Putamen (tissue), 1 donor: ENCODE results near the gene BBS9.

ENCODE experiments used
- DNase-seq: peaks from one replicate; pipeline ENCODE4 v3.0.0-alpha.2; 2016; ENCODE audit warnings: low spot score

The BBS9 gene

DNA sequence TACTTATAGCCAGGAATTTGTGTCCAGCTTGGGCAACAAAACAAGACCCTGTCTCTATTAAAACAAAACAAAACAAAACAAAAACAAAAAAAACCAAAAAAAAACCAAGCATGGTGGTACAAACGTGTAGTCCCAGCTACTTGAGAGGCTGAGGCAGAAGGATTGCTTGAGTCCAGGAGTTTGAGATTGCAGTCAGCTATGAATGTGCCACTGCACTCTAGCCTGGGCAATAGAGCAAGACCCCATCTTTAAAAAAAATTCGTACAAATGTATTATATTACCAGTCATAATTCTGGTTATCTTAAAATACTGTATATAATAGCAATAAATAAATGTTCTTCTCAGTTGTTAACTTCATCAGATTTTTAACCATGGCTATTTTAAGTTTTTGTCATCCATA is 2.3 kb upstream of the BBS9 start:
- no peak for DNase-seq

DNA sequence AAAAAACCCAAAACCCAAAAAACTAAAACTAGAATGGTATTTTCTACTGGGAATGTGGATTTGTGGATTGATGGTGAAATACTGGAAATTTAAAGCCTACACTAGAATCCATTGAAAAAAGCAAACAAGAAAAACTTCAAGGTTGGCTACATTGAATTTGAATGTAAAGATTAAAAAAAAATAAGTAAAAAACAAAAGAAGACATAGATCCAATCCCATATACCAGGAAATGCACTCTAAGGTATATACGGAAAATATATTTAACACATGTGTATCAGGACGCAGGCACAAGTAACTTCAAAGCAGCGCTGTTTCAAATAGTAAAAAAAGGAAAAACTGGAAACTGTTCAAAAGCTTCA is 754 bp upstream of the BBS9 start:
- no peak for DNase-seq

DNA sequence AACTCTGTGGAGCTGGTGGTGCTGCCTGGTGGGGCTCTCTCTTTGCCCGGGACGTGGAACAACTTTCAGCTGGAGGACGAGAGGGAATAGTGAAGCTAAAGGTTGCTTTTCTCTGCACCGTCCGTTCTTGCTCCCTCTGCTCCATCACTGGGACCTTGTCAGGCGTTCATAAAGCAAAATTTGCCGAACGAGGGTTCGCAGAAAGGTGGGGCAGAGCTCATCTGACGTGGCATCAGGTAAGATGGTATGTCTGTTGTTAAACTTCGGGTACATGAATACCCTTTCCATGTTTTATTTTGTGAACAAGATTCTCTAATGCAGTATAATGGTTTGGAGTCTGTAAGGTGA is 416 bp downstream of the BBS9 start:
- DNase-seq: no peak

DNA sequence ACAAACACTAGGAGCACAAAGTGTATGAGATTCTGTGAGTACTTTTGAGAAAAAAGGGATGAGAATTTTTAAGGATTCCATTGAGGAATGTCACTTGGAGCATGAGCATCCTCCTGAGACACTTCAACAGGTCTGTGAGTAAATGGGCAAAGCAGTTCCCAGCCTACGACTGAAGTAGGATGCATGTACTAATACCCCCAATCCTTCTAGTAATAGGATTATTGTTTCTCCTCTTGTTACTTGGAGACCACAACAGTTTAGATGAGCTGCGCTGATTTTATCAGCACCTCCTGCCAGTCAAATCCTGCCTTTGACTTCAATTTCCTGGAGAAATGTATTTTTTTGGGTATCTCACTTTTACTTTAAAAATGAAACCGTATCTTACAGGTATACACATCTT is 820 bp downstream of the BBS9 start:
- DNase-seq: no peak

DNA sequence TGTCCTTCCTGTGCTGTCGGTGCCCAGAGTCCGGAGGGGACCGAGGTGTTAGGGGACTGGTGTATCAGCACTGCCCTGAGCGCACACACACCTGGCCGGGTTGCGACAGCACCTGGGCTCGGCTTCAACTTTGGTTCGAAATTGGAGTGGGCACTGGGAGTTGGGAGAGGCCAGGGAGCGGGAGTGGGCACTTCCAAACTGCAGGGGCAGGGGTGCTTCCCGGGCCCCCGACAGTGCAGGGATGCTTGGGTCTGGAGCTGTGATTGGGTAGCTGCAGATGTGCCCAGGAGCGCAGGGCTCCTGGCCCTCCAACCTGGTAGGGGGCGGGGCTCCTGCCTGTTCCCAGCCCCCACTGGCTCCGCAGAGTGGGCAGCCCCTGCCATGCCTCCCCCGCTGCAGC is 7.7 kb downstream of the BBS9 start:
- DNase-seq: no peak

DNA sequence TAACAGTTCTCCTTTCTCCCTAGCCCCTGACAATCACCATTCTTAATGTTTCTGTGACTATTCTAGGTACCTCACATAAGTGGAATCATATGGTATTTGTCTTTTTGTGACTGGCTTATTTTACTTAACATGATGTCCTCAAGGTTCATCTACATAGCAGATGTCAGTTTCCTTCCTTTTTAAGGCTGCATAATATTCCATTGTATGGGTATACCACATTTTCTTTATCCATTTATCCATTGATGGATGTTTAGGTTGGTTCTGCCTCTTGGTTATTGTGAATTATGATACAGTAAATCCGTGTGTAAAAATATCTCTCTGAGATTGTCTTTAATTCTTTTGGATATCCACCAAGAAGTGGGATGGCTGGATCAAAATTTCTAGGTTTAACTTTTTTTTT is 13.2 kb downstream of the BBS9 start:
- no peak for DNase-seq

DNA sequence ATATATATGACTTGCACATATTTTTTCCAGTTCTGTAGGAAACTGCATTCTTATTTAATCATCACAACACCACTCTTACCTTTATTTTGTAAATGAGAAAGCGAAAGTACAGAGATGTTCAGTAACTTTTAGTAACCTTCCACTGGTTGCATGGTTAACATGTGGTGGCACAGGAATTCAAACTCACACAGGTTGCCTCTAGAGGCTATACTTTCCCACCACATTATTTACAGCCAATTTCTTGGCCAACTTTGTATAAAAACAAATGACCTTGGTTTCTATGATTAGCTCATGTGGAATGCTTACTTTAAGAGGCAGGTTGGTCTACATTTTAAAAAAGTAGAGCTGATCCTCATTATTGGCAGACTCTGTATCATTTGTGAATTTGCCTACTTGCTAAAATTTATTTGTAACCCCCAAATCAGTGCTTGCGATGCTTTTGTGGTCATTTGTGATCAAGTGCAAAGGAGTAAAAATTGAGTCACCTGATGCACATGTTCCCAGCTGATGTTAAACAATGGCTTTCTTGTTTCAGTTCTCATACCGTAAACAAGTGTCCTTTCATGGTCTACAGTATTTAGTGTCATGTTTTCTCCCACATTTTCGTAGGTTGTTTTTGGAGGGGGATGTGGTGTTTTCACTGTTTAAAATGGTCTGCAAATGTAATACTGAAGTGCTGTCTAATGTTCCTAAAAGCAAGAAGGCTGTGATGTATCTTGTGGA is 14.8 kb downstream of the BBS9 start:
- no peak for DNase-seq

DNA sequence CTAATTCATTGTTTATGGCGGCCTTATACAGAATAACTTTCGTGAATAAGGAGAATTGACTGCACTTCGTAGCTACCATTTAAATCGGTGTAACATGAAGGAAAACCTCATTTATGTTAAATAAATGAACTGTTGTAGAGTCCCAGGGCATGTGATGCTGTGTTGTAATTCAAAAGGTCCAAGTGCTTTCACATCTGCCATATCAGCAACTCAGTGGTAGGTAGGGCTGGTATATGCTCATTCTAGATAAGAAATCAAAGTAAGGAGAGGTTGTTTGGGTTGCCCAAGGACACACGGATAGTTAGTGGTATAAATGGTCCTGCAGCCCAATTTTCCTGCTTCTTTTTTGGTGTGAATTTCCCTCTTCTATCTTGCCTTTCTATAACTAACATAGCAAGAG is 15.8 kb downstream of the BBS9 start:
- no peak for DNase-seq

DNA sequence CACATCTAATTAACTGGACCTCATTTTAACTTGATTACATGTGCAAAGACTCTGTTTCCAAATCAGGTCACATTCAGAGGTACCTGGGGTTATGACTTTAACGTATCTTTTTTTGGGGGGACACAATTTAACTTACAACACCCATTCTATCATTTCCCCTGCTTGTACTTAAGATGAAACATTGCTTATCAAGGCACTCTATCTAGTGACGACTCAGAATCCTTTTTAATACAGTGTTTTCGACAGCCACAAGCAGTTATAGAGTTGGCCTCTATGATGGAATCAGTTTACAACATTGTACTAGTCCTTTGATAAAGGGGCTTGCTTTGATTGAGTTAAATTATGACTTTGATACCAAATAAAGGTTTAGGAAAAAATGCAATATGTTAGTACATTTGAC is 22.7 kb downstream of the BBS9 start:
- DNase-seq: no peak

DNA sequence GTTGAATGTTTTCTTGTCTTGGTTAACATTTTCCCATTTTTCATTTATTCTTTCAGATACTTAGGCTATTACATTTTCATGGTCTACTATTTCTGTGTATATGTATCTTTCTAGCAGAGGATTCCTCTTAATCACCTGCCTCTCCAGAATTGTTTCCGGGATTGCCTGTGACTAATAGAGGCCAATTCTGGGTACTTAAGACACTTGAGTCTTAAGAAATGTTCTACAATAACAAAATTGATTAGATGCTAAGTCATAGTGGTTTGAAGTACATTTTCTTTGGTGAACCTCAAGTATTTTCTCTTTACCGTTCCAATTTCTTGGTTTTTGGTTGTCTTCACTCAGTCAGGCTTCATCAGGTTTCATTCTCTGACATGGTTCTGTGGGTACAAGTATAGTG is 26.4 kb downstream of the BBS9 start:
- no peak for DNase-seq

DNA sequence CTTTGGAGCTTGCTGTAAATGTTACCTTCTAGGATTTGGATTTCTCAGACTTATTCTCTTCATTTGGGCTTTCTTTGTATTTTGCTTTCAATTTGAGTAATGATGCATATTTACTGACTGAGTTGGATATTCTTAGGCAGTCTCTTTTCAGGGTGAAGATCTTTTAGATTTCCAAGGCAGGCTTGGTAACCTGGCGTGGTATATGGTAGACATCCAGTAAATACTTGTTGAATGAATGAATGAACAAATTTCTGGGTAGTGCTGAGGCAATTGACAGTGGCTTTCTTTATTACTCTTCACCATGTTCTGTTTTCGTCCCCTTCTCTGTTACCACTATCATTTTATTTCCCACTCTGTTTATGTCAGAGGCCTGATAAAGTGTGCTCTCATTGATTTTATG is 27.1 kb downstream of the BBS9 start:
- DNase-seq: no peak

DNA sequence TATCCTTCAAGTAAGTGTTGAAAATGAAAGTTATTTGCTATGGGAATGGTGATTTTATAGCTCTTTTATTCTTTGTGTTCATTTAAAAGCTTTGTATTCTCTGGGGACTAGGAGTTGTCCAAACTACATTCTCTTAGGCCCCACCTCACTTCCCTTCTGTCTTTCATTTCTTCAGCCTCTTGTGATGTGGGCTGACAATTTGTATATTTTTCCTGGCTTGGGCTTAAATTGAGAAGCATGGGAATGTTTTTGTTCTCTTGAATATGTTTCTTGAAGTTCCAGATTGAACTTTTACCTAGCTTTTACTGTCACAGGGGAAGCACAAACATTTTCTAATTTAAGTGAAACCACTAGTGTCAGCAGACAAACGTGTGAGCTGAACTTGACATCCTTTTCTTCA is 27.9 kb downstream of the BBS9 start:
- DNase-seq: peak; percentile 8

DNA sequence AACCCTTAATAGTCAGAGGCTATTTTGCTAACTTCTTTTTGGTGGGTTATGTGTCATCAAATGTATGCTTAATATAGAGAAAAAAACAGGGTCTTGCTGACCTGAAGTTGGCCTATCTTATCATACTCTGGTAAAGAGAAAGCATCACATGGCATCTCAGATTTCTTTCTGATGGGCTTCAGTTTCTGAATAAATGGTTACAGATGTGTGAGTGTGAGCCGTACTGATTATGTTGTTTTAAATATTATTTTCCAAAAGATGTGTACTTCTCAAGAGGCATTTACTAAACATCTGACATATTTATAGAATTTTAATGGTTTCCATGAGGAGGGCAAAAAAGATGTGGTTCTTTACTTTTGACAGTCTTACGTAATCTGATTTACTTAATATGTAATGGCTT is 28.4 kb downstream of the BBS9 start:
- DNase-seq: no peak

DNA sequence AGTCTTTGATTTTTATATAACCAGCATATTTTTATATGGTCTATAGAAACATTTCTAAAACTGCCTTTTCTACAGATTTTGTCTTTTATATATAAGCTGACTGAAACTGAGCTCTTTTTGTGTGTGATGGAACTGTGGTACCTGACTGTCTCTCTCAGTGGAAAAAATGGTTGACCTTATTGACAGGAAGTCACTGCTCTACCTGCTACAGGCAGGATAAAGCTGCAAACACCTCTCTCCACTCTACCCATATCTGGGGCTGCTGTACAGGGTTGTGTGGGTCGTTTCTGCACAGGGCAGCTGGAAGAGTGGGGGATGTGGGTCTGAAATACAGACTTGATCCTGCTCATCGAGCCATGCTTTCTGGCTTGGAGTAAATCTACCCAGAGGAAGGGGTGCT is 48.5 kb downstream of the BBS9 start:
- no peak for DNase-seq

DNA sequence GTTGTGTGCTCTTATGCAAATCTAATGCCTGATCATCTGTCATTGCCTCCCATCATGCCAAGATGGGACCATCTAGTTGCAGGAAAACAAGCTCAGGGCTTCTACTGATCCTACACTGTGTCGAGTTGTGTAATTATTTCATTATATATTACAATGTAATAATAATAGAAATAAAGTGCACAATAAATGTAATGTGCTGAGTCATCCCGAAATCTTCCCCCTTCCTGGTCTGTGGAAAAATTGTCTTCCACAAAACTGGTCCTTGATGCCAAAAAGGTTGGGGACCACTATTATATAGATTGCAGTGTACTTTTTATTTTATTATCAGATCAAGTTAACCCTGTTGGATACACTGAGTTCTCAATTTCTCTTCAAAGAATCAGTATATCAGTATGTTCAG is 50.2 kb downstream of the BBS9 start:
- no peak for DNase-seq

DNA sequence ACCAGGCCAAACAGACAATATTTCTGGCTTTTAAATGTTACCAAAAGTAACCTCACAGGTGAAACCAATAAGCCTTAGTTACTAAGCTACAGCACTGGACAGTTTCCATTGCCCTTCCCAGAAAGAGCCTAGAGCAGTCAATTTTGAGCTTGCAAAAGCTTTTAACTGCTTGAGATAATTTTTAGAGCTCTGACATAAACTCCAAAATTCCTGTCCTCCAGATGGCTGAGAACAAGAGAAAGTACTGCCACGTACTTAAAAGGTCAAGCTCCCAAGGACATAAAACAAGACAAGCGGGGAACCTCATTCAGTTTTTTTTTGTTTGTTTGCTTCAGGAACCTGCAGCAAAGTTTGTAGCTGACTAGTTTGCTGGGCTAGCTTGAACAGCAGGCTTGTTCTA is 54.1 kb downstream of the BBS9 start:
- no peak for DNase-seq

DNA sequence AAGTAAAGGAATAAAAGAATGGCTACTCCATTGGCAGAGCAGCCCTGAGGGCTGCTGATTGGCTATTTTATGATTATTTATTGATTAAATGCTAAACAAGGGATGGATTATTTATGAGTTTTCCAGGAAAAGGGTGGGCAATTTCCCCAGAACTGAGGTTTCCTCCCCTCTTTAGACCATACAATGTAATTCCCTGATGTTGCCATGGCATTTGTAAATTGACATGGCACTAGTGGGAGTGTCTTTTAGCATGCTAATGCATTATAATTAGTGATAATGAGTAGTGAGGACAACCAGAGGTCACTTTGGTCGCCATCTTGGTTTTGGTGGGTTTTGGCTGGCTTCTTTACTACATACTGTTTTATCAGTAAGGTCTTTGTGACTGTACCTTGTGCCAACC is 55.5 kb downstream of the BBS9 start:
- DNase-seq: no peak

DNA sequence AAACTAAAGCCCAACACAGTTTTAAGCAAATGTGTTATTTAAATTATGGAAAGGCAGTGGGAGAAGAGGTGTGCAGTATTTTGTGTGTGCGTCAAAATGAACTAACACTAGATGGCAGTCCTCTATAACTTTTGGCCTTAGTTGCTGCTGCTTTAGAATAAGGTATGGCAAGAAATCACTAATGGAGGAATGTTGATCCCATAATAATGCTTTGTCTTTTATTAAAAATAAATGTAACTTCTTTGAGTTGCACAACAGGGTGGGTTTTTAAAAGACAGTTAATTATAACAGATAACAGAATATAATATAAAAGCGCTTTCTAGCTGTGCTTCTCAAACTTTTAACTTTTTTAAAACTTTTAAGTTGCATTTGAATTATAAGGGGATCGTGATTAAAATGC is 56.4 kb downstream of the BBS9 start:
- peak; percentile 17 for DNase-seq

DNA sequence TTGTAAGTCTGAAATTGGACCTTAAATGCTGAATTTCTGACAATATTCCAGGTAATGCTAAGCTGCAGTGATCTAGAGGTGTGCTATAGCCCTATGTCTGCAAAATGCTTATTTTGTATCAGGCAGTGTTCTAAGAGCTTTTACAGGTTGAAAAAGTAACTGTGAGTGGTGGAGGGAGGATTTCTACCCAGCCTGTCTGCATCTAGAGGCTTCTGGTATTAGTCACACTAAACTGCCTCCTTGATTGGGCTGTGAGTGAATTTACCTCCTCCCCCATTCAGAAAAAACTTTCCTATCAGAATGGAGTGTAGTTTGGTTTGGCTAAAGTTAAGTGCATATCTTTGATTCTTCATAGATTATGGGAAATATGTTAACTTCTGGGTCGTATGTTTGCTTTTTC is 56.8 kb downstream of the BBS9 start:
- no peak for DNase-seq

DNA sequence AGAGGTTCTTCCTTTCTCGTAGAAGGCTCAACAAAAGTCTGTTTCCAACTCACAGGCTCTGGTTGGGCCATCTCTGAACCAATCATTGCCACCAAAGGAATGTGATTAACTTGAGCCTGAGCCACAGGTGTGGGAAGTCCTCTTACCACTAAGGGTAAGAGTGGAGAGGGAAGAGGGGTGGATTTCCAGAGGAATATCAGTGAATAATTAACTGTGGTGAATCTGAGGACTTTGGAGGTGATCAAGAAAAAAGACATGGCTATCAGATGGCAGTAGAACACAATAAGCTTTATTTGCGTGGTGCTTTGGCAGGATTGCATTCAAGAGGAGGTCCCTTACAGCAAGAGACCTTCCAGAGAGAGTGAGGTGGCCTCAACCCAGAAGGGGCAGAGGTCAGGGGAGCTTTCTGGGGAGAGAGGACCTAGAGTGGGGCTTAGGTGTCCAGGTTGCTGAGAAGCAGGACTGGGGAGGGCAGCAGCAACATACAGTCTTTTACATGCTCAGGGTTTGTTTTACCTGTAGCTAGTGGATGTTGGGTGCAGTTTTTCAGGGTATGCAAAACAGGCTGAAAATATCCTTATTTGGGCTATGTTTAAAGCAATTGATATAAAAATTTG is 61.4 kb downstream of the BBS9 start:
- DNase-seq: no peak

DNA sequence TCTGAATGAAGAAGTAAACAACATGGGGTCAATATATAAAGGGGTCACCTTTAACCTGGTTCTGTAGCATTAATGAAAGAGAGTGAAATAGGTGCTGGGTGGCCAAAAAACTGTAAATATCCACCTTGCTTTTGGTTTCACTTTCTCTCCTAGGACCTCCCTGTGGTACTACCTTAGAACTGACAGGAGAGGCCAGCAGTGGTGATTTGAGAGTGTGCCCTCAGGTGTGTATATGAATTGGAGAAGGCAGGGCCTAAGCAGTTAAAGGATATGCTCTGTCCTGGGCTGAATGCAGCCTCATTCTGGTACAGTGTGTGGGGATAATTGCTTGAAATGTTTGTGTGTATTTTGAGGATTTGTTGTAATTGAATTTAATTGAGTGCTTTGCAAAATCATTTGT is 62.0 kb downstream of the BBS9 start:
- DNase-seq: no peak

DNA sequence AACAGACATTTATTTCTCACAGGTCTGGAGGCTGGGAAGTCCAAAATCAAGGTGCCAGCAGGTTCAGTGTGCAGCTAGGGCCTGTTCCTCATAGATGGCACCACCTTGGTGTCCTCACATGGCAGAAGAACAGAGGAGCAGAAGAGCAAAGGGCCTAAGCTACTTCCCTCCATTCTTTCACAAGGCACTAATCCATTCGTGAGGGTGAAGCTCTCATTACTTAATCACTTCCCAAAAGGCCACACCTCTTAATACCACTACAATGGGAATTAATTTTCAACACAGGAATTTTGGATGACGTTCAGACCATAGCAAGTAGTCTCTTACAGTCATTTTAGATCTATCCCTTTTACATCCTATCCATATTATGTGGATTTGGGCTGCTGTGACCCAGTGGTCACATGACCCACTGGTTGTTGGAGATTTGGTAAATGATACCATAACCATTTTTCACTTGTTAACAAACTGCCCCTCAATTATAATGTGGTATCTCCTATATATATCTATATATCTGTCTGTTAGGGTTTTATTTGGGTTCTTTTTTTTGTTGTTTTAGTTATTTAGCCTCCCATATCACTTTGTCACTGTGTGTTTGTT is 63.4 kb downstream of the BBS9 start:
- DNase-seq: no peak

DNA sequence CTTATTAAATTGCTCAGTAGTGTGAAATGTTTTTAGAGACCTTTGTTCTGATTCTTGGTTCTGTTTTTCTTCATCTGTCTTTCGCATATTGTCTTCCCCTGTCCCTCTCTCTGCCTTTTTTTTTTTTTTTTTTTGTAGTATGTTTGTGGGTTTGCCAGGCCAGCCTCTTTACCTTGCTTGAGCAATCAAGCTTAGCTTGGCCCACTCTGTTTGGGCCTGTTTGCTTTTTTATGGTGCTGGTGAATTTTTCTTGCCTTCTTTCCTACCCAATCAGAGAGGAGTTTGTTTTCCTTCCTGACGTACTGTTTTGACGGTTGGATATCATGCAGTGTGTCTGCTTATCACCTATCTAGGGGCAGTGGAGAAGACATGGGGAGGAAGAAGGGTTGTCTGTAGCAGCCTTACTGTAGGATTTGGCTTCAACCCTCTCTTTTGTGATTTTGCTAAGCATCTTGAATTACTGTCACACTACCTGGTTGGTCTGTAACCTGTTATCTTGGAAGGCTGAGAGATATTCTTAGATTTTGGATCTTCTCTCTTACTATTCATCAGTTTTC is 64.0 kb downstream of the BBS9 start:
- DNase-seq: no peak

DNA sequence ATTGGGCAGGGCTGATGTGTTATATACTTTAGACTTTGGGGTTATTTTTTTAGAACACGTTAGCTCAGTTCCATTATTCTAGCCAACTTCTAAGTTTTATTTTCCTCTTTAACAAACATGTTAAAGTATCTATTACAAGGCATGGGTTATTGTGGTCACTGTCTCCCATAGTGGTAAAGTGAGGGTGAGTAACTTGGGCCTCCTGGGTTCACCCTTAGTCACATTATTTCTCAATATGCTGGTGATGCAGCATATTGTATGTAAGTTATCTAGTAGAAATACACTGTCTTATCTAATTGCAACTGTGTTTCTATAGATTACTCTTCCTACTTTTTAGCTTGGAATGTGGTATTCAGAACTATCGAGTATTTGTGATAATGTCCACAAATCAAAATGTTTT is 65.9 kb downstream of the BBS9 start:
- DNase-seq: no peak
